Activated naive CD4-positive, alpha-beta T cell (primary cell): Measurements from ENCODE around the gene URI1.

Experiments used
- DNase-seq, 4 experiments: peaks; one replicate each; lab custom pipeline; 2025; lab: John Stamatoyannopoulos, UW

URI1 gene

DNA sequence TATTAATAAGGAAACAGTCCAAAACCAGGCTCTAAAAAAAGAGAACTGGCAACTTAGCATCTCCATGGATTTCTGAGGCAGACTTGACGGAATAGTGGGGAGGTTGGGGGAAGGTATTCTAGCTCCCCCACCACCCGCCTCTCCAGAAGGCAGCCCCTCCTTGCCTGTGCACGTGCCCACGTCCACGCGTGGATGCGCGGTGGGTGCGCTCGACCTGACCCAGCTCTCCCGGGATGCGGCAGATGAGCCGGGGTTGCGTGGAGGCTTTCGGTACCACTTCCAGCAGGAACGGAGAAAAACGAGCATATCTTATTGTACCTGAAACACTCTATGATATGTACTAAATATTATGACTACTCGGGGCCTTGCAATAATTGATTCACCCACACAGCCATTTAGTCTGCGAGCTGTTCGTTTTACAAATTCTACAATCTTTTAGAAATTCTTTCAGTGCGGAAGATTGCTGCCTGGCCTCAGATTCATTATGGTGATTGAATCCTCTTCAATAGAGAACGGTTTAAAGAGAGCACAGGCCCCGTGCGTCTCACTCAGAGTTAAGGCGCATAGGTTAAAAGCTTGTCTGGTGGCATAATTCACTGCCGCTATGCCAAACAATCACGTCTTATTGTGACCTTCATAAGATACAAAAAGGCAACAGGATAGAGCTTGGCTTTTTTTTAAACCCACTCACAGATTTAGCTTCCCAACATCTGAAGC lies 117.9 kb downstream of the URI1 start:
- no peak for DNase-seq

- no peak for DNase-seq
Observed at GRCh38 chr19:30060531-30061222, 118.6 kb downstream of the URI1 start.

DNA sequence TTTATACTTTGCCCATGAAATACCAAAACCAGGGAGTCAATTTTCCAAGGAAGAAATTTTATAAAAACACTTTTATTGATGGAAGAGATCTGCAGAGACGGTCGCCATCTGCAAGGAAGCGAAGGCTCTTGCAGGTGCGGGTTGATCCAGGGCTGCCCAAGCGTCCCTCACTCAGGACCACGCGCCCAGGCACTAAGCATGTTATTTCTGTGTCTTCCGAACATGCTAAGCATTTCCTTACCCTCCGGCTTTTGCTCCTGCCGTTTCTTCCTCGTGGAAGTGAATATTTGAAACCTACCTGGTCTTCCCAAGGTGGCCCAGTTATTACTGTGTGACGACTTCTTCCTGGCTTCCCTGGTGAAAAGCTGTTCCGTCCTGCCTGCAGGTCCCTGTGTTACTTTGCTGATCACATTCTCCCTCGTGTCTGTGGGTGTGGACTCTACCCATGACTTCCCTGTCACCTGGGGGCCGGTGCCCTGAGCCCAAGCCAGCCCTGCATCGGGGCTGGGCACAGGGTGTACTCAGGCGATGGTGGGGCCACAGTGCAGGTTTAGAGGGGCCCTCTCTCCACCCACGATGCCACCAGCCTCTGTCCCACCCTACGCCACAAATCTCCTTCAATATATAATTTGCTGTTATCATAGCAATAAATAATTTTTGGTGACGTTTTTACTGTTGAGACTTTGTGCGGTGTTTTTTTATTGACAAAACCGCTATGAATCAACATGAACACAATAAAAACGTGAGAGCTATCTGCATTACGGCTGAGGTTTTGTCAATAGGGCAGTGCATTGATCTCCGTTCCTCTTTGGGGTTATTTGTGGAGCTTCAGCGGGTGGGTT lies 119.4 kb downstream of the URI1 start:
- DNase-seq = no peak

GRCh38 chr19:30062065-30062906 lies 120.2 kb downstream of the URI1 start:
- DNase-seq = no peak

- no peak for DNase-seq
Observed at GRCh38 chr19:30062907-30063649, 121.0 kb downstream of the URI1 start.

GRCh38 chr19:30063650-30064347 lies 121.8 kb downstream of the URI1 start:
- DNase-seq = no peak

DNA sequence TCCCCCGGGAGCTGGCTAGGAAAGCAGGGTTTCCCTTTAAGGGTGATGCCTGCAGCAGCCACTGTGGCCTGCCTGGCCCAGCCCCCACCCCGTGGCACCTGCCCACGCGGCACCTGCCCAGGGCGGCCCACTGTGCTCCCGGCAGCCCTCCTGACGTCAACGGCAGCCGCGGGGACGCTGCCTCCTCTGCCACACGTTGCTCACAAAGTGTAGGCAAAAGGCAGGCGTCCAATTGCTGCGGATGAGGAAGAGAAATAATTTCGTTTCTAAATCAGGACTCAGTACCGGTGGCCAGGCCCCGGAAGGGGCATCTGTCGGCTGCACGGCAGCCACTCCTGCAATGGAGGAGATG lies 122.3 kb downstream of the URI1 start:
- no peak for DNase-seq

DNA sequence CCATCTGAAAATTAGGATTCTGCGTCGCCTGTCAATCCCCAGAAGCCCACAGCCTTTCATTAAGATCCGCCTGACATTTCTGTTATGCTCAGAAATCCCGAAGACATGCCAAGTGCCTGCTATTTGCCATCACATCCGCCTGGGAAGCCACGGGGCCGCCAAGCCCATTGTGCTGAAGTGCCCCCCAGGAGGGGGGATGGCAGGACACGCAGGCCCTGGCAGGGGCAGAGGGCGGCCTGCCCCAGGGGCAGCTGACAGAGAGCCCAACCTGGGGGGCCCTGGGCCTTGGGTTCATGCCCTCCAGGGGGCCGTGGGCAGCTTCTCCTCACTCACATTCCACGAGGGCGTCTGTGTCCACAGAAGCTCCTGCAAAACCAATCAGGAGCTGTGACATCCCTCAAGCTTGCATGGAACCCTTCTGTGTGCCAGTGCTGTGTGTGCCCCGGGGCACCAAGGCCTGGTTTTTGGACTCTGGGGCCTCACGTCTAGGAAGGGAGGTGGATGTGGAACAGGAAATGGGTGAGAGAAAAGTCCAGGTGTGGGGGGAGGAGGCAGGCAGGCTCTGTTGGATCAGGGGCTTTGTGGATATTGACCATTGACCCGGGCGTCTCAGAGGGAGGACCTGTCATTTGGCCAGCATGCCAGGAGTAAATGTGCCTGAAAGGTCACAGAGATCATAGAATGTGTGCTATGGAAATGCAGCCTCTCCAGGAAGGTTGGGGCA lies 122.9 kb downstream of the URI1 start:
- DNase-seq = no peak

- no peak for DNase-seq
Observed at GRCh38 chr19:30065680-30066606, 123.9 kb downstream of the URI1 start.
